ENCODE results near the gene PSMD14.
"Not testable (repeated sequence)": the region's sequence is repeated elsewhere in the genome, so short reads cannot be mapped to it uniquely, and the experiment has no call there.

PSMD14 gene

GRCh38 chr2:161308178-161308955 is at the start of gene PSMD14:
Gene PSMD14, plus strand, starts transcription at chr2:161308425. Its CDS starts 10,401 bp downstream, at chr2:161318826.
- peak; percentile 84 for DNase-seq (ENCODE audit: low read depth)

GRCh38 chr2:161265874-161266273 is 42.4 kb upstream of the PSMD14 start:
- no peak for DNase-seq (ENCODE audit: low read depth)

GRCh38 chr2:161269111-161269510 is 39.1 kb upstream of the PSMD14 start:
- no peak for DNase-seq (ENCODE audit: low read depth)

GRCh38 chr2:161273038-161273760 is 35.0 kb upstream of the PSMD14 start:
- DNase-seq (ENCODE audit: low read depth) = no peak

- DNase-seq (ENCODE audit: low read depth) = not testable (repeated sequence)
Measured at GRCh38 chr2:161278564-161279229, 29.5 kb upstream of the PSMD14 start.

- not testable (repeated sequence) for DNase-seq (ENCODE audit: low read depth)
Measured at GRCh38 chr2:161279230-161279815, 28.9 kb upstream of the PSMD14 start.

- not testable (repeated sequence) for DNase-seq (ENCODE audit: low read depth)
Measured at GRCh38 chr2:161280906-161281323, 27.3 kb upstream of the PSMD14 start.

GRCh38 chr2:161281615-161282310 is 26.5 kb upstream of the PSMD14 start:
- DNase-seq (ENCODE audit: low read depth) = not testable (repeated sequence)

- DNase-seq (ENCODE audit: low read depth) = not testable (repeated sequence)
Measured at GRCh38 chr2:161282311-161282644, 25.9 kb upstream of the PSMD14 start.

- DNase-seq (ENCODE audit: low read depth) = no peak
Measured at GRCh38 chr2:161283926-161284325, 24.3 kb upstream of the PSMD14 start.

GRCh38 chr2:161303535-161304050 is 4.6 kb upstream of the PSMD14 start:
- no peak for DNase-seq (ENCODE audit: low read depth)

- no peak for DNase-seq (ENCODE audit: low read depth)
Measured at GRCh38 chr2:161306919-161307318, 1.3 kb upstream of the PSMD14 start.

- no peak for DNase-seq (ENCODE audit: low read depth)
Measured at GRCh38 chr2:161307676-161308075, 549 bp upstream of the PSMD14 start.

GRCh38 chr2:161312996-161313395 is 4.8 kb downstream of the PSMD14 start:
- no peak for DNase-seq (ENCODE audit: low read depth)

- no peak for DNase-seq (ENCODE audit: low read depth)
Measured at GRCh38 chr2:161315380-161315779, 7.2 kb downstream of the PSMD14 start.

GRCh38 chr2:161316701-161317100 is 8.5 kb downstream of the PSMD14 start:
- DNase-seq (ENCODE audit: low read depth) = no peak

GRCh38 chr2:161321944-161322648 is 13.9 kb downstream of the PSMD14 start:
- DNase-seq (ENCODE audit: low read depth) = no peak

GRCh38 chr2:161324876-161325275 is 16.7 kb downstream of the PSMD14 start:
- no peak for DNase-seq (ENCODE audit: low read depth)

GRCh38 chr2:161327582-161327981 is 19.4 kb downstream of the PSMD14 start:
- DNase-seq (ENCODE audit: low read depth) = no peak

GRCh38 chr2:161332371-161332967 is 24.2 kb downstream of the PSMD14 start:
- DNase-seq (ENCODE audit: low read depth) = no peak

- DNase-seq (ENCODE audit: low read depth) = no peak
Measured at GRCh38 chr2:161335626-161336025, 27.4 kb downstream of the PSMD14 start.
